ENCODE results near the gene SH3PXD2A. TPM values are rescaled to one million over a fixed set of nuclear protein-coding genes. Genes with fewer than 3 reads are reported as not detected.

SH3PXD2A gene
- total and polyA plus RNA-seq, 2 of the 4 experiments (the other 2 are of a cell fraction): 6.3 to 23.0 TPM

GRCh38 chr10:103734731-103735130 is 120.6 kb downstream of the SH3PXD2A start:
- no peak overlapping the region for H3K56ac ChIP-seq (ENCODE audit: extremely low read depth, insufficient read depth, low read length)
- no peaks in the 10 kb centered on the region for H3K36me3 ChIP-seq (ENCODE audit: control insufficient read depth, insufficient read depth, low read length)
- ATAC-seq (ENCODE audit: low read depth): no peak
- intact Hi-C loops (cut with micrococcal nuclease) (no loop called here), in situ Hi-C loops (cut with MboI; ENCODE audit: low sequenced_read_pairs) (no loop called here), dilution Hi-C loops (cut with HindIII; ENCODE audit: low sequenced_read_pairs, unreplicated experiment) (no loop called here)
- H2BK120ac ChIP-seq (ENCODE audit: low read depth, low read length): no peak overlapping the region
- no TSS peak for BruUV-seq (replicated peaks)
- H3K4me2 ChIP-seq (ENCODE audit: low read depth, low read length): no peak overlapping the region
- POLR2A ChIA-PET (ENCODE audit: unreplicated experiment): no interaction called here
- H2AFZ ChIP-seq (replicated peaks; ENCODE audit: low read length, poor library complexity): no peak overlapping the region
- no peaks in the 10 kb centered on the region for H3K27me3 ChIP-seq (ENCODE audit: control insufficient read depth, insufficient read depth, low read length)
- H3K9me3 ChIP-seq (ENCODE audit: control insufficient read depth, insufficient read depth, low read length): no peaks in the 10 kb centered on the region
- no peak overlapping the region for H2BK5ac ChIP-seq (ENCODE audit: low read depth, low read length, poor library complexity, severe bottlenecking)
- no peak overlapping the region for H4K91ac ChIP-seq (ENCODE audit: insufficient read depth, low read depth, low read length)
- no peaks in the 10 kb centered on the region for H4K20me1 ChIP-seq (ENCODE audit: insufficient read depth, low read length)
- WGBS, 2 experiments (ENCODE audit: extremely low coverage in 2 of 2, insufficient read length in 1 of 2): no CpG with 5 or more reads among the region's 4 CpGs
- peaks cover 0 to 15% of the 10 kb centered on the region in 2 experiments; a peak in 2 of 4 replicates for H3K79me1 ChIP-seq (ENCODE audit: low read depth in 1 of 2, low read length in 2 of 2)
- CTCF ChIA-PET: no interaction called here
- H3K4me1 ChIP-seq (ENCODE audit: control insufficient read depth, insufficient read depth, low read length): peaks cover 15% of the 10 kb centered on the region
- 0 out of 2 replicates have a peak overlapping the region, but pooled peaks have one; percentile 12 for H2BK20ac ChIP-seq (ENCODE audit: low read depth, low read length)
- no peak overlapping the region for H3K27ac ChIP-seq (ENCODE audit: insufficient read depth, low read length)
- H3K9ac ChIP-seq (ENCODE audit: low read depth, low read length): no peak overlapping the region
- no peak overlapping the region for H4K8ac ChIP-seq (ENCODE audit: low read depth in 2 of 2, low read length in 2 of 2)
- H2AK5ac ChIP-seq (ENCODE audit: low read depth, low read length): no peak overlapping the region; the same call in 1 of the 2 replicates
- no peak overlapping the region for H3K4ac ChIP-seq (ENCODE audit: low read depth, low read length)
- no peak for DNase-seq
- H3K18ac ChIP-seq (ENCODE audit: low read depth, low read length): no peak overlapping the region
- no peak overlapping the region for H4K5ac ChIP-seq (ENCODE audit: low read depth, low read length)
- no peak overlapping the region for H2BK15ac ChIP-seq (ENCODE audit: low read depth, low read length)
- H3K23ac ChIP-seq (ENCODE audit: low read depth, low read length): 0 out of 2 replicates have a peak overlapping the region, but pooled peaks have one; percentile 24
- TF ChIP-seq CEBPB (IDR thresholded peaks at IDR 0.05; ENCODE audit: low read depth, low read length) (no peak), CTCF (conservative IDR thresholded peaks at IDR 0.05; ENCODE audit: low read depth, low read length) (no peak), MXI1 (IDR thresholded peaks at IDR 0.05; ENCODE audit: borderline replicate concordance, low read depth, low read length) (no peak), POLR2A (IDR thresholded peaks at IDR 0.05; ENCODE audit: low read depth, low read length) (no peak), MAZ (IDR thresholded peaks at IDR 0.05; ENCODE audit: borderline replicate concordance, low read depth, low read length) (no peak)
- no peak overlapping the region for H3K4me3 ChIP-seq (ENCODE audit: insufficient read depth, low read depth, low read length)
- no peak overlapping the region for H3K14ac ChIP-seq (replicated peaks; ENCODE audit: low read depth, low read length)
- H3K9me1 ChIP-seq (ENCODE audit: insufficient read depth, low read length): peaks cover 15% of the 10 kb centered on the region
- no peak overlapping the region for H2AK9ac ChIP-seq (replicated peaks; ENCODE audit: low read depth, low read length, poor library complexity)
